GM19193 (cell line): ENCODE results near the gene FRS2.

ENCODE experiments used
- POLR2A ChIP-seq: IDR thresholded peaks from 4 replicates; pipeline ENCODE4 v1.6.1; 2011; ENCODE audit not compliant: insufficient read depth, insufficient read length; ENCODE audit errors: extremely low read depth

The FRS2 gene

GRCh38 chr12:69569236-69569635 lies 99.0 kb downstream of the FRS2 start:
- no peak for TF ChIP-seq POLR2A

GRCh38 chr12:69570000-69570516 lies 99.9 kb downstream of the FRS2 start:
- TF ChIP-seq POLR2A = no peak

- TF ChIP-seq POLR2A = no peak
Measured at GRCh38 chr12:69570545-69571399, 100.6 kb downstream of the FRS2 start.

- TF ChIP-seq POLR2A = no peak
Measured at GRCh38 chr12:69575346-69575745, 105.2 kb downstream of the FRS2 start.

- no peak for TF ChIP-seq POLR2A
Measured at GRCh38 chr12:69578283-69578682, 108.1 kb downstream of the FRS2 start.

- no peak for TF ChIP-seq POLR2A
Measured at GRCh38 chr12:69579029-69579428, 108.8 kb downstream of the FRS2 start.

GRCh38 chr12:69580074-69580473 lies 109.9 kb downstream of the FRS2 start:
- TF ChIP-seq POLR2A = no peak

GRCh38 chr12:69583203-69583602 lies 113.0 kb downstream of the FRS2 start:
- TF ChIP-seq POLR2A = no peak

GRCh38 chr12:69585189-69586062 lies 115.2 kb downstream of the FRS2 start, which contains the start of gene CCT2:
Gene CCT2 (plus strand): TSS chr12:69585459. CDS start chr12:69585522, 63 bp downstream.
- peak; percentile 97 for TF ChIP-seq POLR2A

GRCh38 chr12:69588527-69588926 lies 118.3 kb downstream of the FRS2 start:
- no peak for TF ChIP-seq POLR2A

GRCh38 chr12:69589082-69589481 lies 118.9 kb downstream of the FRS2 start:
- TF ChIP-seq POLR2A = no peak

- no peak for TF ChIP-seq POLR2A
Measured at GRCh38 chr12:69595689-69596088, 125.5 kb downstream of the FRS2 start.

- TF ChIP-seq POLR2A = no peak
Measured at GRCh38 chr12:69598174-69598753, 128.1 kb downstream of the FRS2 start.

- TF ChIP-seq POLR2A = no peak
Measured at GRCh38 chr12:69600804-69601203, 130.6 kb downstream of the FRS2 start.
